Heart right ventricle (tissue), 16 donors: ENCODE measurements around the gene ARID4B. TPM values are rescaled to one million over a fixed set of nuclear protein-coding genes. Genes with fewer than 3 reads are reported as not detected.
A peak's percentile ranks its signal among the peaks of the same experiment; 100 is the strongest.

Experiments used
- ATAC-seq, 8 donors: fragments of 200-7000 bp; cut with Tn5 transposase; one replicate each; pipeline ENCODE4 v1.9.1; 2020; ENCODE audit warnings: mild to moderate bottlenecking in 8 of 8, moderate library complexity in 8 of 8, moderate number of reproducible peaks in 1 of 8
- DNase-seq, 2 donors: peaks; one replicate each; pipeline ENCODE4 v3.0.0-alpha.2; 2020
- H3K27ac ChIP-seq, 10 donors: fragments of 200-600 bp; sonication (generic) in 2 of 10; one replicate each; pipeline versions ENCODE4 v1.5.0 to v1.8.0; 2020 to 2022; ENCODE audit warnings: mild to moderate bottlenecking in 3 of 10
- H3K27me3 ChIP-seq, 7 donors: fragments of 200-600 bp; one replicate each; pipeline ENCODE4 v1.8.0; 2021 to 2022; ENCODE audit warnings: mild to moderate bottlenecking in 2 of 7
- H3K36me3 ChIP-seq, 9 donors: fragments of 200-600 bp; sonication (generic) in 1 of 9; one replicate each; pipeline versions ENCODE4 v1.5.0 to v1.8.0; 2020 to 2022; ENCODE audit warnings: mild to moderate bottlenecking in 2 of 9
- H3K4me1 ChIP-seq, 9 donors: fragments of 200-600 bp; sonication (generic) in 1 of 9; one replicate each; pipeline versions ENCODE4 v1.5.0 to v1.8.0; 2020 to 2022; ENCODE audit warnings: mild to moderate bottlenecking in 4 of 9
- H3K4me3 ChIP-seq, 10 donors: fragments of 200-600 bp; sonication (generic) in 2 of 10; one replicate each; pipeline versions ENCODE4 v1.5.0 to v1.8.0; 2020 to 2022; ENCODE audit warnings: mild to moderate bottlenecking in 7 of 10, moderate library complexity in 2 of 10
- H3K9me3 ChIP-seq, 11 donors: fragments of 200-600 bp in 10 of 11; sonication (generic) in 2 of 11; one replicate each; pipeline versions ENCODE4 v1.5.0 to v1.8.0; 2013 to 2022; ENCODE audit warnings: mild to moderate bottlenecking in 2 of 11, control low read depth in 1 of 11, moderate library complexity in 1 of 11
- CTCF ChIP-seq, 9 donors: fragments of 200-600 bp; sonication (generic) in 2 of 9; IDR thresholded peaks; one replicate each; pipeline versions ENCODE4 v1.5.0 to v1.8.0; 2021 to 2022; ENCODE audit warnings: antibody characterized with exemption in 9 of 9, mild to moderate bottlenecking in 5 of 9, moderate library complexity in 1 of 9
- WGBS, 2 donors: extraction: QIAGEN DNeasy Blood & Tissue Kit; methylation state at CpG; one replicate each; pipeline ENCODE4 v1.1.7; 2013; ENCODE audit warnings: inconsistent platforms in 1 of 2; 5-methylcytosine and 5-hydroxymethylcytosine counted together
- intact Hi-C, 10 donors: fragments of 100-400 bp; cut with DNase I; formaldehyde crosslinking; loops; one replicate each; pipeline versions ENCODE4 v1.11.1 to v1.14.2; 2022
- polyA plus RNA-seq, 2 donors: library from polyadenylated mRNA; stranded (reverse); fragments of 200-250 nt; gene quantifications; one replicate each; pipeline ENCODE4 v1.2.3, GENCODE V29; 2013
- total RNA-seq, 10 donors: library from RNA; stranded (reverse); fragmentation: NEBNext Ultra II Directional in 3 of 10; extraction: Animal tissue kit (Norgen Biotek cat#: 25700) in 3 of 10; gene quantifications; one replicate each; pipeline versions ENCODE4 v1.2.1 to v1.2.4, GENCODE V29; 2021 to 2023
- donor health status: Arrhythmogenic right ventricular cardiomyopathy.
- donor health status: ischemic (EF 13 %, LVEDD 7.1; RV severe dilation, severe dysfunction).
- donor health status: healthy with polysubstance abuse.
- donor health status: DM: no; HTN: yes; CAD: no.
- donor health status: DM: no; HTN: no; CAD: no.
- donor health status: ischemic (EF 25% LVEDD 6.9; RV normal size, moderate dysfunction).
- donor health status: ischemic (EF 25% LVEDD 5.7; RV mildly dilated, moderate dysfunction).
- donor health status: healthy.
- donor health status: DM: yes; HTN: yes; CAD: no.
- donor health status: Ischemic cardiomyopathy.
- donor health status: ischemic (EF 35%, LVEDD 5.7; RV mildly dilated, moderate dysfunction).
- donor health status: nonischemic (EF 11% LVEDD 7.7; RV severe dilation, severe dysfunction).
- donor health status: DM: yes; HTN: yes; CAD: no.
- donor health status: PGD.
- donor health status: ischemic (EF 29% LVEDD 5.4; RV normal size, mild dysfunction).
- donor health status: nonischemic (EF 23%, LVEDD 6.1; RV moderate dilation, normal function).

The ARID4B gene
- total and polyA plus RNA-seq, 12 donors = 4.8 to 21.5 (median 15.5) TPM

- DNase-seq = no peak
- intact Hi-C loops = loop anchor here in 8 of 10 donors (2.0 to 10.0 kb wide), 11 partner anchors 37 to 201 kb away; partner anchors contain the start of genes TBCE (in 4 of the 8), B3GALNT2 (in 1 of the 8) and TOMM20 (in 1 of the 8)
These were observed 1.3 kb upstream of the ARID4B start for GRCh38 chr1:235329139-235329902.

GRCh38 chr1:235328271-235329138, 526 bp upstream of the ARID4B start, which contains the start of gene GGPS1:
Gene GGPS1, plus strand, starts transcription at chr1:235328570. Its CDS starts 6,695 bp downstream, at chr1:235335265.
- Histone ChIP-seq H3K36me3 (peaks cover 0 to 8% (median 0%) of the 10 kb centered on the region in 9 donors), H3K4me3 (peak within 1 kb of the TSS; percentile 81 to 97 (median 94)), H3K4me1 (peaks cover 0 to 75% (median 66%) of the 10 kb centered on the region in 9 donors), H3K27ac (peak within 1 kb of the TSS; percentile 90 to 99 (median 96)), H3K27me3 (no peaks in the 10 kb centered on the region), H3K9me3 (no peaks in the 10 kb centered on the region)
- intact Hi-C loops = loop anchor here in 8 of 10 donors (1.0 to 10.0 kb wide), 13 partner anchors 38 to 200 kb away; partner anchors contain the start of genes TBCE (in 5 of the 8), B3GALNT2 (in 2 of the 8) and TOMM20 (in 1 of the 8)
- ATAC-seq = peak; percentile 91 to 98 (median 95)
- DNase-seq = peak; percentile 98
- 1% methylated on average over 54 of the region's 54 CpGs for WGBS, 2 donors
- TF ChIP-seq CTCF (IDR thresholded peaks at IDR 0.05) = no peak

More at GRCh38 chr1:235329139-235329902, 1.3 kb upstream of the ARID4B start:
- H3K9me3 ChIP-seq = no peaks in the 10 kb centered on the region
- H3K27me3 ChIP-seq = no peaks in the 10 kb centered on the region
- 2 to 3% methylated on average over 24 of the region's 24 CpGs for WGBS, 2 donors
- no peak for ATAC-seq
- peak overlapping the region; percentile 41 to 97 (median 84) for H3K4me3 ChIP-seq
- H3K4me1 ChIP-seq = peaks cover 0 to 67% (median 58%) of the 10 kb centered on the region in 9 donors
- peak in 2 of 9 donors; percentile 11 to 17 for TF ChIP-seq CTCF (IDR thresholded peaks at IDR 0.05)
- peak overlapping the region; percentile 84 to 95 (median 91) for H3K27ac ChIP-seq
- peaks cover 0 to 5% (median 0%) of the 10 kb centered on the region in 9 donors for H3K36me3 ChIP-seq

GRCh38 chr1:235326719-235327558, 1.0 kb downstream of the ARID4B start:
- intact Hi-C loops = loop anchor here in 8 of 10 donors (5.0 to 10.0 kb wide), 6 partner anchors 40 to 90 kb away; partner anchors contain the start of gene TBCE (in 2 of the 8)
- peaks cover 0 to 76% (median 63%) of the 10 kb centered on the region in 9 donors for H3K4me1 ChIP-seq
- peak; percentile 33 to 38 for DNase-seq
- WGBS, 2 donors = 0 to 1% methylated on average over 77 to 78 of the region's 78 CpGs
- peak overlapping the region; percentile 90 to 99 (median 96) for H3K27ac ChIP-seq
- ATAC-seq = peak in 3 of 8 donors; percentile 3 to 31 (median 4)
- H3K4me3 ChIP-seq = peak overlapping the region; percentile 81 to 97 (median 94)
- no peaks in the 10 kb centered on the region for H3K9me3 ChIP-seq
- no peaks in the 10 kb centered on the region for H3K27me3 ChIP-seq
- peaks cover 0 to 12% (median 0%) of the 10 kb centered on the region in 9 donors for H3K36me3 ChIP-seq
- no peak for TF ChIP-seq CTCF (IDR thresholded peaks at IDR 0.05)
